ENCODE measurements around the gene ITPK1. TPM values are rescaled to one million over a fixed set of nuclear protein-coding genes. Genes with fewer than 3 reads are reported as not detected.
"Not testable (repeated sequence)": the region's sequence is repeated elsewhere in the genome, so short reads cannot be mapped to it uniquely, and the experiment has no call there.

Gene ITPK1
- 68.3 and 69.6 TPM in 2 replicates for total RNA-seq (2014; rRNA removed; shearing (Covaris generic))

- H3K9me3 ChIP-seq (replicated peaks) = no peaks in the 10 kb centered on the region
- peak within 1 kb of the TSS; percentile 86 for H3K27ac ChIP-seq
- DNase-seq = peak; percentile 66 to 75
- H3K4me3 ChIP-seq = peak within 1 kb of the TSS; percentile 82
- peaks cover 4% of the 10 kb centered on the region; the same call in 1 of the 2 replicates for H3K36me3 ChIP-seq
- peaks cover 4% of the 10 kb centered on the region; the same call in 1 of the 2 replicates for H3K4me1 ChIP-seq
- H3K27me3 ChIP-seq = no peaks in the 10 kb centered on the region
These were observed at the start of gene ITPK1 for GRCh38 chr14:93115821-93116675. ITPK1 (minus strand) TSS chr14:93115925; CDS start chr14:93115163, 762 bp downstream.

- H3K4me1 ChIP-seq = no peaks in the 10 kb centered on the region
- H3K36me3 ChIP-seq = no peaks in the 10 kb centered on the region
- H3K9me3 ChIP-seq (replicated peaks) = no peaks in the 10 kb centered on the region; the same call in 1 of the 2 replicates
- no peak overlapping the region for H3K4me3 ChIP-seq
- H3K27me3 ChIP-seq = no peaks in the 10 kb centered on the region
- DNase-seq = no peak
- no peak overlapping the region for H3K27ac ChIP-seq
These were observed 47.8 kb upstream of the ITPK1 start for GRCh38 chr14:93163564-93163963.

GRCh38 chr14:93161411-93161940, 45.8 kb upstream of the ITPK1 start:
- no peaks in the 10 kb centered on the region; the same call in 1 of the 2 replicates for H3K9me3 ChIP-seq (replicated peaks)
- H3K4me3 ChIP-seq = no peak overlapping the region
- no peaks in the 10 kb centered on the region for H3K4me1 ChIP-seq
- no peaks in the 10 kb centered on the region for H3K36me3 ChIP-seq
- H3K27me3 ChIP-seq = no peaks in the 10 kb centered on the region
- no peak overlapping the region for H3K27ac ChIP-seq
- DNase-seq = no peak

GRCh38 chr14:93160353-93160801, 44.7 kb upstream of the ITPK1 start:
- no peaks in the 10 kb centered on the region; the same call in 1 of the 2 replicates for H3K9me3 ChIP-seq (replicated peaks)
- no peak overlapping the region for H3K27ac ChIP-seq
- no peaks in the 10 kb centered on the region for H3K36me3 ChIP-seq
- H3K27me3 ChIP-seq = no peaks in the 10 kb centered on the region
- peak; percentile 25 to 52 for DNase-seq
- H3K4me1 ChIP-seq = no peaks in the 10 kb centered on the region
- no peak overlapping the region for H3K4me3 ChIP-seq

- not testable (repeated sequence) for H3K27me3 ChIP-seq; H3K36me3 ChIP-seq; H3K27ac ChIP-seq; H3K4me1 ChIP-seq; H3K4me3 ChIP-seq; DNase-seq; H3K9me3 ChIP-seq (replicated peaks)
These were observed 44.1 kb upstream of the ITPK1 start for GRCh38 chr14:93159625-93160352.

- DNase-seq; H3K4me3 ChIP-seq; H3K9me3 ChIP-seq (replicated peaks); H3K27me3 ChIP-seq; H3K4me1 ChIP-seq; H3K27ac ChIP-seq; H3K36me3 ChIP-seq: not testable (repeated sequence)
These were observed 42.6 kb upstream of the ITPK1 start for GRCh38 chr14:93158349-93158748.

GRCh38 chr14:93156693-93157369, 41.1 kb upstream of the ITPK1 start:
- no peaks in the 10 kb centered on the region for H3K9me3 ChIP-seq (replicated peaks)
- DNase-seq = no peak
- no peak overlapping the region for H3K4me3 ChIP-seq
- no peaks in the 10 kb centered on the region for H3K27me3 ChIP-seq
- no peak overlapping the region for H3K27ac ChIP-seq
- H3K4me1 ChIP-seq = no peaks in the 10 kb centered on the region
- no peaks in the 10 kb centered on the region for H3K36me3 ChIP-seq

- Histone ChIP-seq H3K9me3 (replicated peaks) (no peaks in the 10 kb centered on the region), H3K36me3 (no peaks in the 10 kb centered on the region), H3K27ac (no peak overlapping the region), H3K4me3 (no peak overlapping the region), H3K27me3 (no peaks in the 10 kb centered on the region), H3K4me1 (no peaks in the 10 kb centered on the region)
- DNase-seq = no peak
These were observed 39.9 kb upstream of the ITPK1 start for GRCh38 chr14:93155667-93156066.

- DNase-seq = no peak
- Histone ChIP-seq H3K9me3 (replicated peaks) (no peaks in the 10 kb centered on the region), H3K27ac (no peak overlapping the region), H3K4me1 (no peaks in the 10 kb centered on the region), H3K4me3 (no peak overlapping the region), H3K27me3 (no peaks in the 10 kb centered on the region), H3K36me3 (no peaks in the 10 kb centered on the region)
These were observed 37.4 kb upstream of the ITPK1 start for GRCh38 chr14:93153121-93153520.

- H3K4me1 ChIP-seq = no peaks in the 10 kb centered on the region
- no peak overlapping the region for H3K27ac ChIP-seq
- H3K4me3 ChIP-seq = no peak overlapping the region
- no peaks in the 10 kb centered on the region for H3K9me3 ChIP-seq (replicated peaks)
- no peaks in the 10 kb centered on the region for H3K27me3 ChIP-seq
- H3K36me3 ChIP-seq = no peaks in the 10 kb centered on the region
- DNase-seq = no peak
These were observed 34.8 kb upstream of the ITPK1 start for GRCh38 chr14:93150227-93151208.

- H3K36me3 ChIP-seq = no peaks in the 10 kb centered on the region
- no peaks in the 10 kb centered on the region for H3K4me1 ChIP-seq
- no peak for DNase-seq
- H3K27ac ChIP-seq = no peak overlapping the region
- no peaks in the 10 kb centered on the region for H3K27me3 ChIP-seq
- H3K4me3 ChIP-seq = no peak overlapping the region
- no peaks in the 10 kb centered on the region for H3K9me3 ChIP-seq (replicated peaks)
These were observed 33.3 kb upstream of the ITPK1 start for GRCh38 chr14:93148979-93149378.

GRCh38 chr14:93146119-93146518, 30.4 kb upstream of the ITPK1 start:
- no peaks in the 10 kb centered on the region for H3K36me3 ChIP-seq
- no peaks in the 10 kb centered on the region for H3K9me3 ChIP-seq (replicated peaks)
- H3K27ac ChIP-seq = no peak overlapping the region
- no peaks in the 10 kb centered on the region for H3K4me1 ChIP-seq
- DNase-seq = no peak
- no peaks in the 10 kb centered on the region for H3K27me3 ChIP-seq
- no peak overlapping the region for H3K4me3 ChIP-seq

- DNase-seq = no peak
- no peak overlapping the region for H3K27ac ChIP-seq
- H3K27me3 ChIP-seq = no peaks in the 10 kb centered on the region
- no peaks in the 10 kb centered on the region for H3K9me3 ChIP-seq (replicated peaks)
- H3K36me3 ChIP-seq = no peaks in the 10 kb centered on the region
- H3K4me3 ChIP-seq = no peak overlapping the region
- H3K4me1 ChIP-seq = no peaks in the 10 kb centered on the region
These were observed 27.3 kb upstream of the ITPK1 start for GRCh38 chr14:93142854-93143652.
